ENCODE data around the gene PTPRM.

PTPRM gene

DNA sequence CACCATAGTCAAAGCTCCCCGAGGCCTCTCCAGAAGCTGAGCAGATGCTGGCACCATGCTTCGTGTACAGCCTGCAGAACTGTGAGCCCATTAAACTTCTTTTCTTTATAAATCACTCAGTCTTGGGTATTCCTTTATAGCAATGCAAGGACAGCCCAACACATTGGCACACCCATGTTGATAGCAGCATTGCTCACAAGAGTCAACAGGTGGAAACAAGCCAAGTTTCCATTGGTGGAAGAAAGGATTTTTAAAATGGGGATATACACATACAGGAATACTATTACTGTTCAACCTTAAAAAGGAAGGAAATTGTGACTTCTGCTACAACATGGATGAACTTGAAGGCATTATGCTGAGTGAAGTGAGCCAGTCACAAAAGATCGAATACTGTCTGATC is 855.3 kb downstream of the PTPRM start:
- no peak overlapping the region for H2AFZ ChIP-seq (ENCODE audit: low read depth, low read length, severe bottlenecking)
- no peak for TF ChIP-seq EZH2phosphoT487 (conservative IDR thresholded peaks at IDR 0.05; ENCODE audit: low read length)
- TF ChIP-seq, protein P1, sequence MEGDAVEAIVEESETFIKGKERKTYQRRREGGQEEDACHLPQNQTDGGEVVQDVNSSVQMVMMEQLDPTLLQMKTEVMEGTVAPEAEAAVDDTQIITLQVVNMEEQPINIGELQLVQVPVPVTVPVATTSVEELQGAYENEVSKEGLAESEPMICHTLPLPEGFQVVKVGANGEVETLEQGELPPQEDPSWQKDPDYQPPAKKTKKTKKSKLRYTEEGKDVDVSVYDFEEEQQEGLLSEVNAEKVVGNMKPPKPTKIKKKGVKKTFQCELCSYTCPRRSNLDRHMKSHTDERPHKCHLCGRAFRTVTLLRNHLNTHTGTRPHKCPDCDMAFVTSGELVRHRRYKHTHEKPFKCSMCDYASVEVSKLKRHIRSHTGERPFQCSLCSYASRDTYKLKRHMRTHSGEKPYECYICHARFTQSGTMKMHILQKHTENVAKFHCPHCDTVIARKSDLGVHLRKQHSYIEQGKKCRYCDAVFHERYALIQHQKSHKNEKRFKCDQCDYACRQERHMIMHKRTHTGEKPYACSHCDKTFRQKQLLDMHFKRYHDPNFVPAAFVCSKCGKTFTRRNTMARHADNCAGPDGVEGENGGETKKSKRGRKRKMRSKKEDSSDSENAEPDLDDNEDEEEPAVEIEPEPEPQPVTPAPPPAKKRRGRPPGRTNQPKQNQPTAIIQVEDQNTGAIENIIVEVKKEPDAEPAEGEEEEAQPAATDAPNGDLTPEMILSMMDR (IDR thresholded peaks at IDR 0.05; ENCODE audit: insufficient read depth, low read length, poor library complexity, severe bottlenecking), result no peak

DNA sequence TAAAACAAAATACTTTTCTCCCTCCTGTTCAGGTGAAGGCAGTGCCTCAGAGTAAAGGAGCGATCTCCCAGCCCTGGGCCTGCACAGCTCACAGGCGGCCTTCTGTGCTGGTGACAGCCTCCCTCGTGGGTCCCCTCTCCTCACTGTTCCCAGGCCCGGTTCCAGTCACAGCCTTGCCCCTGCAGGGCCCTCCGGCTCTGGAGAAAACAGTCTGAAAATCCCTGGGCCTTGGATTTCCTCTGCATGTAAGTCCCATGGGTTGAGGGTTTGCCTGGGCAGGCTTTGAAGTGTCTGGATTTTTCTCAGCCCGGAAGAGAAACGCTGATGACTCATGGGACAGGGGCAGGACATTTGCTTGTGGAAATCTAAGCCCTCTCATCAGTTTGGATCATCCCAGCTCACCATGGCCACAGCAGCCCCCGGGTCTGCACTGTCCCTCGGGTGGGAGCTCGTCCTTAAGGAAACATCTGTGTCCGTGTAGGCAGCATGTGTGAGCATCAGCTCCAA is 856.0 kb downstream of the PTPRM start:
- no peak overlapping the region for H2AFZ ChIP-seq (ENCODE audit: low read depth, low read length, severe bottlenecking)
- H3K4me3 ChIP-seq (ENCODE audit: insufficient read depth, low read length, poor library complexity, severe bottlenecking), result no peak overlapping the region
- no peak overlapping the region for H3K4me2 ChIP-seq (ENCODE audit: low read depth, low read length, poor library complexity, severe bottlenecking)
- H3K36me3 ChIP-seq (ENCODE audit: low read length), result no peaks in the 10 kb centered on the region
- H3K27ac ChIP-seq (ENCODE audit: low read depth, low read length), result no peak overlapping the region
- H3K79me2 ChIP-seq (ENCODE audit: insufficient read depth, low read length), result no peaks in the 10 kb centered on the region
- H3K27me3 ChIP-seq (ENCODE audit: low read length), result no peaks in the 10 kb centered on the region
- H3K9ac ChIP-seq (ENCODE audit: low read length), result no peak overlapping the region
- H3F3A ChIP-seq (ENCODE audit: insufficient read depth), result no peaks in the 10 kb centered on the region
- no peaks in the 10 kb centered on the region for H4K20me1 ChIP-seq (ENCODE audit: low read depth, low read length)
- H3K9me3 ChIP-seq (ENCODE audit: insufficient read depth, low read length), result no peaks in the 10 kb centered on the region
- H3K9me2 ChIP-seq (replicated peaks; ENCODE audit: insufficient read depth, low read length), result no peaks in the 10 kb centered on the region
- TF ChIP-seq EZH2phosphoT487 (conservative IDR thresholded peaks at IDR 0.05; ENCODE audit: low read length), result no peak
- TF ChIP-seq, protein P1 (IDR thresholded peaks at IDR 0.05; ENCODE audit: insufficient read depth, low read length, poor library complexity, severe bottlenecking), result no peak

More for the DNA sequence above, 855.3 kb downstream of the PTPRM start:
- no peaks in the 10 kb centered on the region for H3F3A ChIP-seq (ENCODE audit: insufficient read depth)
- H3K27me3 ChIP-seq (ENCODE audit: low read length), result no peaks in the 10 kb centered on the region
- no peak overlapping the region for H3K27ac ChIP-seq (ENCODE audit: low read depth, low read length)
- H3K4me2 ChIP-seq (ENCODE audit: low read depth, low read length, poor library complexity, severe bottlenecking), result no peak overlapping the region
- no peaks in the 10 kb centered on the region for H3K9me2 ChIP-seq (replicated peaks; ENCODE audit: insufficient read depth, low read length)
- H3K36me3 ChIP-seq (ENCODE audit: low read length), result no peaks in the 10 kb centered on the region
- H4K20me1 ChIP-seq (ENCODE audit: low read depth, low read length), result no peaks in the 10 kb centered on the region
- no peaks in the 10 kb centered on the region for H3K9me3 ChIP-seq (ENCODE audit: insufficient read depth, low read length)
- no peak overlapping the region for H3K9ac ChIP-seq (ENCODE audit: low read length)
- H3K79me2 ChIP-seq (ENCODE audit: insufficient read depth, low read length), result no peaks in the 10 kb centered on the region
- H3K4me3 ChIP-seq (ENCODE audit: insufficient read depth, low read length, poor library complexity, severe bottlenecking), result no peak overlapping the region

DNA sequence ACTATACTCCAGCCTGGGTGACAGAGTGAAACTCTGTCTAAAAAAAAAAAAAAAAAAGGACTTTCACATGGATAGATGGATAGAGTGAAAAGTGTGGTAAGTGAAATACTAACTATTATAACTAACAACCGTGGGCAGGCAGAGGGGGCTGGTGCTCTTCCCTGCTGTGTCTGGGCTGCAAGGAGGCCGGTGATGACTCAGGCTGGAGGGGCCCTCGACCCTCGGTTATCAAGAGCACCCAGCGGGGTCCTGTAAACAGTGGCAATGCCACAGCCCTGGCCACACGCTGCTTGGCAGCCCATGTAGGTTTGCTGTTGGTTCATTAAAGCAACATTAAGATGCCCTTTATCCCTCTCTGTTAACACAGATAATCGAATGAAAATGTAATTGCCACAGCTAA is 857.4 kb downstream of the PTPRM start:
- H3K9me3 ChIP-seq (ENCODE audit: insufficient read depth, low read length), result no peaks in the 10 kb centered on the region
- no peaks in the 10 kb centered on the region for H3F3A ChIP-seq (ENCODE audit: insufficient read depth)
- H4K20me1 ChIP-seq (ENCODE audit: low read depth, low read length), result no peaks in the 10 kb centered on the region
- no peak overlapping the region for H3K4me2 ChIP-seq (ENCODE audit: low read depth, low read length, poor library complexity, severe bottlenecking)
- TF ChIP-seq, protein P1 (IDR thresholded peaks at IDR 0.05; ENCODE audit: insufficient read depth, low read length, poor library complexity, severe bottlenecking), result no peak
- no peak for TF ChIP-seq EZH2phosphoT487 (conservative IDR thresholded peaks at IDR 0.05; ENCODE audit: low read length)
- no peak overlapping the region for H3K27ac ChIP-seq (ENCODE audit: low read depth, low read length)
- no peaks in the 10 kb centered on the region for H3K79me2 ChIP-seq (ENCODE audit: insufficient read depth, low read length)
- H3K4me3 ChIP-seq (ENCODE audit: insufficient read depth, low read length, poor library complexity, severe bottlenecking), result no peak overlapping the region
- H3K9ac ChIP-seq (ENCODE audit: low read length), result no peak overlapping the region
- H3K9me2 ChIP-seq (replicated peaks; ENCODE audit: insufficient read depth, low read length), result no peaks in the 10 kb centered on the region
- no peak overlapping the region for H2AFZ ChIP-seq (ENCODE audit: low read depth, low read length, severe bottlenecking)
- H3K36me3 ChIP-seq (ENCODE audit: low read length), result no peaks in the 10 kb centered on the region
- no peaks in the 10 kb centered on the region for H3K27me3 ChIP-seq (ENCODE audit: low read length)

All from SU-DHL-6 (cell line).